Mesothelial cell of epicardium (in vitro differentiated cells): ENCODE data around the gene OR3A3. TPM values are rescaled to one million over a fixed set of nuclear protein-coding genes. Genes with fewer than 3 reads are reported as not detected.
"Not testable (repeated sequence)": the region's sequence is repeated elsewhere in the genome, so short reads cannot be mapped to it uniquely, and the experiment has no call there.

ENCODE experiments used
- DNase-seq, 2 experiments: peaks; one replicate each; pipeline ENCODE4 v3.0.0; 2021; ENCODE audit warnings: low spot score in 2 of 2; ENCODE audit not compliant: unreplicated experiment in 2 of 2
- H3K27ac Mint-ChIP-seq: 2 replicates; pipeline ENCODE4 v1.8.0; 2021; ENCODE audit warnings: mixed read lengths
- H3K27me3 Mint-ChIP-seq: 2 replicates; pipeline ENCODE4 v1.8.0; 2021; ENCODE audit warnings: low read depth, mixed read lengths
- H3K36me3 Mint-ChIP-seq: 2 replicates; pipeline ENCODE4 v1.8.0; 2021; ENCODE audit warnings: mixed read lengths
- H3K4me1 Mint-ChIP-seq: 2 replicates; pipeline ENCODE4 v1.8.0; 2021; ENCODE audit warnings: mixed read lengths
- H3K4me3 Mint-ChIP-seq: 2 replicates; pipeline ENCODE4 v1.8.0; 2021; ENCODE audit warnings: mild to moderate bottlenecking, moderate library complexity, mixed read lengths
- H3K9me3 Mint-ChIP-seq: 2 replicates; pipeline ENCODE4 v1.8.0; 2021; ENCODE audit warnings: mixed read lengths
- CTCF ChIP-seq: fragments of 200-600 bp; sonication (generic); IDR thresholded peaks from one replicate; pipeline ENCODE4 v1.5.0; 2021; ENCODE audit warnings: antibody characterized with exemption; ENCODE audit not compliant: unreplicated experiment
- total RNA-seq: library from RNA; stranded (reverse); gene quantifications from 3 replicates; pipeline ENCODE4 v1.2.1, GENCODE V29; 2021

The OR3A3 gene
- total RNA-seq, 1 donor from 2014 or later: not detected

- Mint-ChIP-seq H3K9me3 (peaks cover 61% of the 10 kb centered on the region), H3K4me1 (no peaks in the 10 kb centered on the region), H3K27ac (no peak within 1 kb of the TSS), H3K4me3 (no peak within 1 kb of the TSS), H3K36me3 (peaks cover 2% of the 10 kb centered on the region), H3K27me3 (no peaks in the 10 kb centered on the region)
- no peak for DNase-seq
- no peak for TF ChIP-seq CTCF
These were observed 12.9 kb upstream of the OR3A3 start, which contains the start of gene OR1E1 for GRCh38 chr17:3398310-3398709. Gene OR1E1, minus strand, starts transcription at chr17:3398410. Its CDS starts 0 bp downstream, at chr17:3398410.

DNA sequence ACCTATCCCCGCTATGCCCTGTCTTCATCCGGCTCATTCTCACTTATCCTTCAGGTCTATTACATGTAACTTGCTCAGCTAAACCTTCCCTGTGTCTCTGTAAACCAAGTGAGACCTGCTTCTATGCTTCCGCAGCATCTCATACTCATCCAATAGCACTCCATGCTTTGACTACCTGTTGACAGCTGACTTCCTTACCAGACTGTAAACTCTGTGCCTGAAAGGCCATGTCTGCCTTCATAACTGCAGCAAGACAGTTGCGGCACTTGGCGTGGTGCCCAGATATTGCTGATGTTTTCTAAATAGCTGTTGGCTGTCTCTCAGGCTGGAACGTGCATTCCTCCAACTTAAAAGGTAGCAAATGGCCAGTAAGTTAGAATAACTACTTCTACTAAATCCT is 11.1 kb upstream of the OR3A3 start:
- no peak overlapping the region for H3K27ac Mint-ChIP-seq
- H3K36me3 Mint-ChIP-seq: peaks cover 2% of the 10 kb centered on the region
- no peak for DNase-seq
- H3K27me3 Mint-ChIP-seq: no peaks in the 10 kb centered on the region
- no peak overlapping the region for H3K4me3 Mint-ChIP-seq
- no peaks in the 10 kb centered on the region for H3K4me1 Mint-ChIP-seq
- no peak for TF ChIP-seq CTCF
- H3K9me3 Mint-ChIP-seq: peaks cover 65% of the 10 kb centered on the region

- no peak for DNase-seq
- H3K27me3 Mint-ChIP-seq: no peaks in the 10 kb centered on the region
- H3K36me3 Mint-ChIP-seq: no peaks in the 10 kb centered on the region
- H3K27ac Mint-ChIP-seq: no peak overlapping the region
- H3K4me1 Mint-ChIP-seq: no peaks in the 10 kb centered on the region
- H3K9me3 Mint-ChIP-seq: peaks cover 75% of the 10 kb centered on the region
- H3K4me3 Mint-ChIP-seq: no peak overlapping the region
- no peak for TF ChIP-seq CTCF
These were observed 9.4 kb upstream of the OR3A3 start for GRCh38 chr17:3401786-3402185.

DNA sequence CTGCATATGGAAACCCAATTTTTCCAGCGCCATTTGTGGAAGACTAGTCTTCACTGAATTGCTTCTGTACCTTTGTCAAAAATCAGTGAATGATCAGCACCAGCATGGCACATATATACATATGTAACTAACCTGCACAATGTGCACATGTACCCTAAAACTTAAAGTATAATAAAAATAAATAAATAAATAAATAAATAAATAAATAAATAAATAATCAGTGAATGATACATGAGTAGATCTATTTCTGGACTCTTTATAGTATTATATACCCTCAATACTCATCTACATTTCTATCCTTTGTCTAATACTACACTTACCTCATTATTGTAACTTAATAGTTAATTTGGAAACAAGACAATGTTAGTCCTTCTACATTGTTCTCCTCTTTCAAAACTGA is 7.3 kb upstream of the OR3A3 start:
- H3K9me3 Mint-ChIP-seq: peaks cover 83% of the 10 kb centered on the region
- H3K27me3 Mint-ChIP-seq, H3K4me1 Mint-ChIP-seq, H3K27ac Mint-ChIP-seq, DNase-seq, H3K4me3 Mint-ChIP-seq, H3K36me3 Mint-ChIP-seq: not testable (repeated sequence)

GRCh38 chr17:3412216-3412615 is 1.0 kb downstream of the OR3A3 start:
- H3K4me1 Mint-ChIP-seq, DNase-seq, H3K27me3 Mint-ChIP-seq, H3K27ac Mint-ChIP-seq, H3K36me3 Mint-ChIP-seq, H3K4me3 Mint-ChIP-seq: not testable (repeated sequence)
- H3K9me3 Mint-ChIP-seq: peaks cover 47% of the 10 kb centered on the region

- no peak for TF ChIP-seq CTCF
- no peak for DNase-seq
- Mint-ChIP-seq H3K27ac (no peak overlapping the region), H3K4me1 (no peaks in the 10 kb centered on the region), H3K36me3 (no peaks in the 10 kb centered on the region), H3K9me3 (peaks cover 46% of the 10 kb centered on the region), H3K27me3 (no peaks in the 10 kb centered on the region), H3K4me3 (no peak overlapping the region)
These were observed 4.4 kb downstream of the OR3A3 start for GRCh38 chr17:3415610-3416009.

- Mint-ChIP-seq H3K4me3 (no peak overlapping the region), H3K4me1 (no peaks in the 10 kb centered on the region), H3K9me3 (peaks cover 56% of the 10 kb centered on the region), H3K27me3 (no peaks in the 10 kb centered on the region), H3K27ac (no peak overlapping the region), H3K36me3 (no peaks in the 10 kb centered on the region)
- DNase-seq: no peak
- no peak for TF ChIP-seq CTCF
These were observed 7.1 kb downstream of the OR3A3 start for GRCh38 chr17:3418222-3418621.

- H3K9me3 Mint-ChIP-seq: peaks cover 56% of the 10 kb centered on the region
- H3K4me1 Mint-ChIP-seq, H3K27ac Mint-ChIP-seq, H3K27me3 Mint-ChIP-seq, DNase-seq, H3K36me3 Mint-ChIP-seq, H3K4me3 Mint-ChIP-seq: not testable (repeated sequence)
These were observed 22.0 kb downstream of the OR3A3 start for GRCh38 chr17:3433215-3433614.
